Muscle of leg (tissue), 11 donors: ENCODE measurements around the gene PLA2G4B. TPM values are rescaled to one million over a fixed set of nuclear protein-coding genes. Genes with fewer than 3 reads are reported as not detected.

Source experiments
- DNase-seq: peaks from one replicate; pipeline ENCODE4 v3.0.0; 2013
- H3K27ac ChIP-seq: one replicate; pipeline ENCODE4 v1.5.1; 2013; ENCODE audit warnings: mild to moderate bottlenecking, low read length, control low read depth
- H3K27me3 ChIP-seq: one replicate; pipeline ENCODE4 v1.6.1; 2013; ENCODE audit warnings: low read length; ENCODE audit not compliant: control insufficient read depth, insufficient read depth
- H3K36me3 ChIP-seq: one replicate; pipeline ENCODE4 v1.6.1; 2013; ENCODE audit warnings: low read length; ENCODE audit not compliant: control insufficient read depth, insufficient read depth
- H3K4me1 ChIP-seq: one replicate; pipeline ENCODE4 v1.6.1; 2013; ENCODE audit warnings: low read length; ENCODE audit not compliant: control insufficient read depth, insufficient read depth
- H3K4me3 ChIP-seq: one replicate; pipeline ENCODE4 v1.5.1; 2013; ENCODE audit warnings: low read length, control low read depth
- H3K9me3 ChIP-seq: replicated peaks from 2 replicates; pipeline ENCODE4 v1.6.1; 2013; ENCODE audit warnings: low read depth, low read length; ENCODE audit not compliant: control insufficient read depth
- WGBS: methylation state at CpG from one replicate; pipeline ENCODE4 v1.1.5; 2013; ENCODE audit warnings: missing lambda C conversion rate; ENCODE audit not compliant: insufficient coverage; 5-methylcytosine and 5-hydroxymethylcytosine counted together
- polyA plus RNA-seq, 8 donors: library from polyadenylated mRNA; unstranded; fragments of 120-200 nt; gene quantifications; one replicate each; pipeline versions ENCODE4 v1.2.1 to v1.2.3, GENCODE V29; 2013; ENCODE audit warnings: inconsistent platforms in 1 of 8, low replicate concordance in 1 of 8; ENCODE audit not compliant: insufficient read length in 8 of 8, insufficient read depth in 1 of 8
- total RNA-seq: library from RNA; stranded (reverse); fragments of 120-200 nt; gene quantifications from one replicate; pipeline ENCODE4 v1.2.4, GENCODE V29; 2013

Gene PLA2G4B
- total and polyA plus RNA-seq, 9 donors: 3.4 to 11.7 (median 7.2) TPM

GRCh38 chr15:41809121-41809520 is 29.5 kb upstream of the PLA2G4B start:
- no peaks in the 10 kb centered on the region for H3K9me3 ChIP-seq
- H3K27me3 ChIP-seq: no peaks in the 10 kb centered on the region
- peaks cover 9% of the 10 kb centered on the region for H3K4me1 ChIP-seq
- no peak overlapping the region for H3K27ac ChIP-seq
- no CpG with 5 or more reads among the region's 2 CpGs for WGBS
- no peak overlapping the region for H3K4me3 ChIP-seq
- peaks cover 29% of the 10 kb centered on the region for H3K36me3 ChIP-seq
- no peak for DNase-seq

GRCh38 chr15:41809526-41810220 is 29.0 kb upstream of the PLA2G4B start:
- Histone ChIP-seq H3K9me3 (no peaks in the 10 kb centered on the region), H3K27ac (no peak overlapping the region), H3K4me1 (peaks cover 8% of the 10 kb centered on the region), H3K27me3 (no peaks in the 10 kb centered on the region), H3K36me3 (peaks cover 33% of the 10 kb centered on the region), H3K4me3 (no peak overlapping the region)
- no peak for DNase-seq
- 64% methylated on average over 8 of the region's 12 CpGs for WGBS

GRCh38 chr15:41810651-41811431 is 27.8 kb upstream of the PLA2G4B start:
- no peaks in the 10 kb centered on the region for H3K9me3 ChIP-seq

GRCh38 chr15:41811432-41812195 is 27.0 kb upstream of the PLA2G4B start:
- peak; percentile 90 for DNase-seq
- 60% methylated on average over 11 of the region's 18 CpGs for WGBS
- Histone ChIP-seq H3K27me3 (no peaks in the 10 kb centered on the region), H3K4me1 (peaks cover 3% of the 10 kb centered on the region), H3K36me3 (peaks cover 47% of the 10 kb centered on the region), H3K9me3 (no peaks in the 10 kb centered on the region), H3K4me3 (no peak overlapping the region), H3K27ac (no peak overlapping the region)

More at GRCh38 chr15:41810651-41811431, 27.8 kb upstream of the PLA2G4B start:
- DNase-seq: no peak
- no peaks in the 10 kb centered on the region for H3K27me3 ChIP-seq
- WGBS: 78% methylated on average over 3 of the region's 5 CpGs
- H3K27ac ChIP-seq: no peak overlapping the region
- peaks cover 3% of the 10 kb centered on the region for H3K4me1 ChIP-seq
- no peak overlapping the region for H3K4me3 ChIP-seq
- peaks cover 43% of the 10 kb centered on the region for H3K36me3 ChIP-seq

- no peaks in the 10 kb centered on the region for H3K27me3 ChIP-seq
Measured at GRCh38 chr15:41812820-41813375, 25.7 kb upstream of the PLA2G4B start.

GRCh38 chr15:41813426-41813825 is 25.2 kb upstream of the PLA2G4B start:
- Histone ChIP-seq H3K36me3 (peaks cover 60% of the 10 kb centered on the region), H3K27me3 (no peaks in the 10 kb centered on the region), H3K9me3 (no peaks in the 10 kb centered on the region), H3K4me3 (no peak overlapping the region), H3K27ac (no peak overlapping the region), H3K4me1 (peaks cover 3% of the 10 kb centered on the region)
- DNase-seq: no peak
- WGBS: 100% methylated on average over 3 of the region's 8 CpGs

More at GRCh38 chr15:41812820-41813375, 25.7 kb upstream of the PLA2G4B start:
- WGBS: 89% methylated on average over 10 of the region's 11 CpGs
- DNase-seq: no peak
- no peaks in the 10 kb centered on the region for H3K9me3 ChIP-seq
- no peak overlapping the region for H3K27ac ChIP-seq
- H3K4me3 ChIP-seq: no peak overlapping the region
- peaks cover 3% of the 10 kb centered on the region for H3K4me1 ChIP-seq
- H3K36me3 ChIP-seq: peaks cover 55% of the 10 kb centered on the region

GRCh38 chr15:41814534-41814933 is 24.1 kb upstream of the PLA2G4B start:
- Histone ChIP-seq H3K4me1 (peaks cover 3% of the 10 kb centered on the region), H3K27me3 (no peaks in the 10 kb centered on the region), H3K9me3 (no peaks in the 10 kb centered on the region), H3K27ac (no peak overlapping the region), H3K36me3 (peaks cover 67% of the 10 kb centered on the region), H3K4me3 (no peak overlapping the region)
- WGBS: no CpG with 5 or more reads among the region's 5 CpGs
- no peak for DNase-seq

- Histone ChIP-seq H3K4me3 (no peak overlapping the region), H3K9me3 (no peaks in the 10 kb centered on the region), H3K4me1 (no peaks in the 10 kb centered on the region), H3K36me3 (peaks cover 86% of the 10 kb centered on the region), H3K27me3 (no peaks in the 10 kb centered on the region), H3K27ac (no peak overlapping the region)
- DNase-seq: no peak
- 98% methylated on average over 8 of the region's 9 CpGs for WGBS
Measured at GRCh38 chr15:41816788-41817187, 21.9 kb upstream of the PLA2G4B start.

- Histone ChIP-seq H3K27me3 (no peaks in the 10 kb centered on the region), H3K4me3 (no peak overlapping the region), H3K9me3 (no peaks in the 10 kb centered on the region), H3K4me1 (no peaks in the 10 kb centered on the region), H3K27ac (no peak overlapping the region), H3K36me3 (peaks cover 86% of the 10 kb centered on the region)
- no peak for DNase-seq
- WGBS: 92% methylated on average over 10 of the region's 14 CpGs
Measured at GRCh38 chr15:41817327-41817726, 21.3 kb upstream of the PLA2G4B start.

- H3K4me1 ChIP-seq: no peaks in the 10 kb centered on the region
- 85% methylated on average over 3 of the region's 6 CpGs for WGBS
Measured at GRCh38 chr15:41817781-41818180, 20.9 kb upstream of the PLA2G4B start.

More at GRCh38 chr15:41817781-41818180, 20.9 kb upstream of the PLA2G4B start:
- no peak overlapping the region for H3K4me3 ChIP-seq
- no peaks in the 10 kb centered on the region for H3K9me3 ChIP-seq
- H3K27me3 ChIP-seq: no peaks in the 10 kb centered on the region
- peaks cover 87% of the 10 kb centered on the region for H3K36me3 ChIP-seq
- H3K27ac ChIP-seq: no peak overlapping the region
- DNase-seq: no peak
